Spleen (tissue), 11 donors: ENCODE data around the gene ZNF326. TPM values are rescaled to one million over a fixed set of nuclear protein-coding genes. Genes with fewer than 3 reads are reported as not detected.

ENCODE experiments used
- DNase-seq: peaks from one replicate; pipeline ENCODE4 v3.0.0-alpha.2; 2020
- H3K27ac ChIP-seq, 8 donors: fragments of 200-600 bp; sonication (generic) in 7 of 8; 1 replicate in 4 of 8; 2 replicates in 4 of 8; pipeline versions ENCODE4 v1.5.0 to v1.8.0; 2016 to 2021; ENCODE audit warnings: inconsistent platforms in 4 of 8, mild to moderate bottlenecking in 4 of 8, moderate library complexity in 1 of 8
- H3K27me3 ChIP-seq, 7 donors: fragments of 200-600 bp; sonication (generic) in 6 of 7; replicated peaks in 1 of 7; 1 replicate in 4 of 7; 2 replicates in 3 of 7; pipeline versions ENCODE4 v1.5.0 to v1.8.0; 2016 to 2021; ENCODE audit warnings: inconsistent platforms in 3 of 7, mild to moderate bottlenecking in 1 of 7
- H3K36me3 ChIP-seq, 6 donors: fragments of 200-600 bp; sonication (generic) in 5 of 6; 1 replicate in 4 of 6; 2 replicates in 2 of 6; pipeline versions ENCODE4 v1.5.0 to v1.8.0; 2016 to 2021; ENCODE audit warnings: inconsistent platforms in 2 of 6
- H3K4me1 ChIP-seq, 6 donors: fragments of 200-600 bp; sonication (generic) in 5 of 6; 1 replicate in 3 of 6; 2 replicates in 3 of 6; pipeline versions ENCODE4 v1.5.0 to v1.8.0; 2016 to 2021; ENCODE audit warnings: inconsistent platforms in 3 of 6
- H3K4me3 ChIP-seq, 8 donors: fragments of 200-600 bp; sonication (generic) in 7 of 8; 1 replicate in 4 of 8; 2 replicates in 4 of 8; pipeline versions ENCODE4 v1.5.0 to v1.8.0; 2016 to 2021; ENCODE audit warnings: inconsistent platforms in 4 of 8, mild to moderate bottlenecking in 4 of 8, moderate library complexity in 2 of 8
- H3K9me3 ChIP-seq, 8 donors: fragments of 200-600 bp; sonication (generic) in 7 of 8; 1 replicate in 4 of 8; 2 replicates in 4 of 8; pipeline versions ENCODE4 v1.5.0 to v1.8.0; 2016 to 2021; ENCODE audit warnings: inconsistent platforms in 4 of 8
- POLR2A ChIP-seq, 3 donors: fragments of 450-650 bp; IDR thresholded peaks; one replicate each; pipeline ENCODE4 v1.5.1; 2017; ENCODE audit warnings: antibody characterized with exemption in 3 of 3, mild to moderate bottlenecking in 1 of 3
- POLR2AphosphoS5 ChIP-seq, 3 donors: sonication (generic); formaldehyde crosslinking; IDR thresholded peaks; one replicate each; pipeline ENCODE4 v1.5.1; 2017; ENCODE audit warnings: antibody characterized with exemption in 3 of 3
- WGBS, 5 donors: extraction: QIAGEN DNeasy Blood & Tissue Kit in 3 of 5; methylation state at CpG; one replicate each; pipeline versions ENCODE4 v1.1.5 to v1.1.7; 2013 to 2018; 5-methylcytosine and 5-hydroxymethylcytosine counted together
- intact Hi-C: fragments of 100-400 bp; cut with DNase I; formaldehyde crosslinking; loops from one replicate; pipeline ENCODE4 v1.15.0; 2023; ENCODE audit warnings: low total_unique reads
- polyA plus RNA-seq, 3 donors: library from polyadenylated mRNA; stranded (reverse); fragments of 200-250 nt; gene quantifications; one replicate each; pipeline ENCODE4 v1.2.1, GENCODE V29; 2013
- total RNA-seq, 7 donors: library from RNA; depleted of rRNA in 3 of 7; stranded (reverse); fragments of >200 nt in 3 of 7; fragmentation: NEBNext Ultra II Directional in 4 of 7; extraction: Animal tissue kit (Norgen Biotek cat#: 25700) in 4 of 7; gene quantifications; one replicate each; pipeline versions ENCODE4 v1.1.0 to v1.2.1, GENCODE V29; 2016 to 2021
- TF ChIP-seq, protein P1 (sequence below), 11 experiments: fragments of 200-600 bp in 7 of 11; fragments of 450-650 bp in 4 of 11; sonication (generic) in 4 of 11; IDR thresholded peaks in 8 of 11; conservative IDR thresholded peaks in 3 of 11; 1 replicate in 7 of 11; 2 replicates in 4 of 11; pipeline versions ENCODE4 v1.4.0 to v1.8.0; 2016 to 2021; ENCODE audit warnings: antibody characterized with exemption in 11 of 11, inconsistent platforms in 4 of 11, mild to moderate bottlenecking in 1 of 11
- donor health status: healthy with polysubstance abuse.
- donor health status: DM: no; HTN: no; CAD: no; lungs with moderate emphysema.
- donor health status: DM: no; HTN: no; CAD: no.
- donor health status: Bipolar disorder and iron deficiency.
- donor health status: healthy.
- donor health status: DM: no; HTN: no; CAD: no.
- donor health status: DM: yes; HTN: yes; CAD: no.

Gene ZNF326
- total and polyA plus RNA-seq, 10 donors = 4.6 to 27.9 (median 18.6) TPM

DNA sequence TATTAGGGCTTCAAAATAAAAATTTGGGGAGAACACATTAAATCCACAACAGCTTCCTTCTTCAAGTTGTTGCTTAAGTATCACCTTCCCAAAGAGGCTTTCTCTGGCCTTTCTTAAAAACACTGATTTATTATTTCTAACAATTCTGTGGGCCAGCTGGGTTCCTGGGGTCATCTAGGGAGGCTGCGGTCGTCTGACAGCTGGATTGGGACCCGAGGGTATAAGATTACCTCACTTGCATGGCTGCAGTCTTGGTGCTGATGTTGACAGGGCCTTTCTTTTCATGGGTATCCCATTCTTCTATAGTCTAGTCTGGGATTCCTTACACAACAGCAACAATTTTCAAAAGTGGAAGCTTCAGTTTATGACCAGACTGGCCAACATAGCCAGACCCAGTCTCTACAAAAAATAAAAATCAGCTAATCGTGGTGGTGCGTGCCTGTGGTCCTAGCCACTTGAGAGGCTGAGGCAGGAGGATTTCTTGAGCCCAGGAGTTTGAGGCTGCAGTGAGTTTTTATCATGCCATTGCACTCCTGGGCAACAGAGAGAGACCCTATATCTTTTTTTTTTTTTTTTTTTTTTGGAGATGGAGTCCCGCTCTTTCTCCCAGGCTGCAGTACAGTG is 46.1 kb upstream of the ZNF326 start:
- no peak overlapping the region for H3K27ac ChIP-seq
- intact Hi-C loops = no loop called here
- H3K27me3 ChIP-seq = no peaks in the 10 kb centered on the region
- DNase-seq = no peak
- no peak overlapping the region for H3K4me3 ChIP-seq
- H3K36me3 ChIP-seq = no peaks in the 10 kb centered on the region
- no peak for TF ChIP-seq POLR2A (IDR thresholded peaks at IDR 0.05)
- no peak for TF ChIP-seq POLR2AphosphoS5 (IDR thresholded peaks at IDR 0.05)
- TF ChIP-seq, protein P1, sequence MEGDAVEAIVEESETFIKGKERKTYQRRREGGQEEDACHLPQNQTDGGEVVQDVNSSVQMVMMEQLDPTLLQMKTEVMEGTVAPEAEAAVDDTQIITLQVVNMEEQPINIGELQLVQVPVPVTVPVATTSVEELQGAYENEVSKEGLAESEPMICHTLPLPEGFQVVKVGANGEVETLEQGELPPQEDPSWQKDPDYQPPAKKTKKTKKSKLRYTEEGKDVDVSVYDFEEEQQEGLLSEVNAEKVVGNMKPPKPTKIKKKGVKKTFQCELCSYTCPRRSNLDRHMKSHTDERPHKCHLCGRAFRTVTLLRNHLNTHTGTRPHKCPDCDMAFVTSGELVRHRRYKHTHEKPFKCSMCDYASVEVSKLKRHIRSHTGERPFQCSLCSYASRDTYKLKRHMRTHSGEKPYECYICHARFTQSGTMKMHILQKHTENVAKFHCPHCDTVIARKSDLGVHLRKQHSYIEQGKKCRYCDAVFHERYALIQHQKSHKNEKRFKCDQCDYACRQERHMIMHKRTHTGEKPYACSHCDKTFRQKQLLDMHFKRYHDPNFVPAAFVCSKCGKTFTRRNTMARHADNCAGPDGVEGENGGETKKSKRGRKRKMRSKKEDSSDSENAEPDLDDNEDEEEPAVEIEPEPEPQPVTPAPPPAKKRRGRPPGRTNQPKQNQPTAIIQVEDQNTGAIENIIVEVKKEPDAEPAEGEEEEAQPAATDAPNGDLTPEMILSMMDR (IDR thresholded peaks at IDR 0.05 in 8 of 11, conservative IDR thresholded peaks at IDR 0.05 in 3 of 11) = no peak
- peaks cover 0 to 8% (median 2%) of the 10 kb centered on the region in 6 donors for H3K4me1 ChIP-seq
- WGBS, 5 donors = 90 to 95% (median 92%) methylated on average over 6 of the region's 6 CpGs
- no peaks in the 10 kb centered on the region for H3K9me3 ChIP-seq

DNA sequence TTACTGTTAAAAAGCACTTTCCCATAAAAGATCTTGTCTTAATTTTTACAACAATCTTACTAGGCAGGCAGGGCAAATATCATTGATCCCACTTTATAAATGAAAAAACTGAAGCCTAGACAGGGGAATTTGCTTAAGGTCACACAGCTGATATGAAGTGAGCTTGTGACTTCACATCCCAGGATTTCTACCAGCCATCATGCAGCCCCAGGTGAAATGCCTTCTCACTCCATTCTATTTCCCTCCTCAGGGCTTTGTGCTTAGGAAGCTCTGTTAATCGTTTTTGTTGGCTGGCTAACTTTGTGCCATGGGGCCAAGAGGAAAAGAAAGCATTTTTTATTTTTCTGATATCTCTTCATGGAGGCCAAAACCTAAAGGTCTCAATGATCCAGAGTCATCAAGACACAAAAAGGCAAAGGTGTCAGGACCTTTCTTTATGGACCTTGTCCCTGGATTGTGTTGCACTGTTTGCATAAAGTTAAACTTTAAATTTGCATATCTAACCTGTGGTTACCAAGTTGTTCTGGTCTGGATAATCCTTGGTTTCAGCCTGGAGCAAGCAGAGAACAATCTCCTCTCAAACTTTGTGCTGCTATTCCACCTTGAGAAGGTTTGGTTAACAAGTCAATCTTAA is 44.8 kb upstream of the ZNF326 start:
- H3K4me3 ChIP-seq = no peak overlapping the region
- TF ChIP-seq POLR2A (IDR thresholded peaks at IDR 0.05) = no peak
- no peak for TF ChIP-seq POLR2AphosphoS5 (IDR thresholded peaks at IDR 0.05)
- TF ChIP-seq, protein P1 (IDR thresholded peaks at IDR 0.05 in 8 of 11, conservative IDR thresholded peaks at IDR 0.05 in 3 of 11) = no peak
- no peaks in the 10 kb centered on the region for H3K9me3 ChIP-seq
- no peak overlapping the region for H3K27ac ChIP-seq
- H3K27me3 ChIP-seq = no peaks in the 10 kb centered on the region
- WGBS, 5 donors = 26 to 48% (median 38%) methylated on average over 1 of the region's 1 CpG
- no peaks in the 10 kb centered on the region for H3K36me3 ChIP-seq
- no peak for DNase-seq
- H3K4me1 ChIP-seq = peaks cover 0 to 14% (median 2%) of the 10 kb centered on the region in 6 donors
- intact Hi-C loops = no loop called here

DNA sequence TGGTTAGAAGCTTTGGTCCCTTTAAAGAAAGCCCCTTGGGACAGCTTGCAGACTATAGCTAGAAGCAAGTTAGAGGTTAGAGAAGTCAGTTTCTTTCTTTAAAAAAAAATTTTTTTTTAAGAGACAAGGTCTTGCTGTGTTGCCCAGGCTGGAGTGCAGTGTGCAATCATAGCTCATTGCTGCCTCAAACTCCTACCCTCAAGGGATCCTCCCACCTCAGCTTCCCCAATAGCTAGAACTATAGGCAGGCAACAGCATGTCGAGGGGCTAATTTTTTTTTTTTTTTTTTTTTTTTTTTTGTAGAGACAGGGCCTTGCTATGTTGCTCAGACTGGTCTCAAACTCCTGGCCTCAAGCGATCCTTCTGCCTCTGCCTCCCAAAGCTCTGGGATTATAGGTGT is 44.2 kb upstream of the ZNF326 start:
- DNase-seq = no peak
- Histone ChIP-seq H3K27ac (no peak overlapping the region), H3K27me3 (no peaks in the 10 kb centered on the region), H3K9me3 (no peaks in the 10 kb centered on the region), H3K36me3 (no peaks in the 10 kb centered on the region), H3K4me1 (peaks cover 0 to 14% (median 2%) of the 10 kb centered on the region in 6 donors), H3K4me3 (no peak overlapping the region)
- WGBS, 5 donors = 86 to 96% (median 94%) methylated on average over 2 of the region's 2 CpGs
- TF ChIP-seq, protein P1 (IDR thresholded peaks at IDR 0.05 in 8 of 11, conservative IDR thresholded peaks at IDR 0.05 in 3 of 11) = no peak
- TF ChIP-seq POLR2AphosphoS5 (IDR thresholded peaks at IDR 0.05) = no peak
- TF ChIP-seq POLR2A (IDR thresholded peaks at IDR 0.05) = no peak
- intact Hi-C loops = no loop called here

DNA sequence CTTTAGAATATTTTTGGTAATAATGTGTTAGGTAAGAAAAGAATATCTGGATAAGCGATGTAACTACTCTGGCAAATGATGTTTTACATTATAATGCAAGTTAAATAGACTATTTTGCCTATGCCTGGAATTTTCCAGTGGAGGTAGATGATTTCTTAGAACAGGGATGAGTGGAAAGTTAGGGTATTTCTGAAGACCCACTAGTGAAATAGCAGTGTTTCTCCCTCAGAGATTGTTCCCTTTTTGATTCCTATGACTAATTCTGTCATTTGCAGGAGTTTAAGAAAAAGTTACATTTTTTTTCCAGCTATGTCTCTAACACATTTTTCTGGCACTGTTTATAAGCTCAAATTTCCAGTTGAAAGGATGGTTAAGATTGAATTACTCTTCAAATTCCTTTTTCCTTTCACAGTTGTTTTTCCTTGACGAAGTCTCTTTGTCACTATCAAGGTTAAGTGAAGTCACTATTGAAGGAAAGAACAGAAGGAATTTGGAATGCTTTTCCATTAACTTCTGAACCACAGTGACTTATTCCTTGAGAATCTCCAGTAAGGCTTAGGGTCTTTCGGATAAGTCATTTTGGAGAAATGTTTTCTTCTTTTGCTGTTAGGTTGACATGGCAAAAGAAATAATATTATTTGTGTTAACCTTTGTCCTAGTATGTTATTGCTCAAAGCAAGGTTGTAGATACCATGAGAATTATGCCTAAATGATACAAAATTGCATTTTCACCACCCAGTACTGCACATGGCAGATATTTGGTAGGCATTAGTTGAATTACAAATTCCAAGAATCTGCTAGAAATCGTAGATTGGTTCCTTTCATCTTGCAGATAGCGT is 42.9 kb upstream of the ZNF326 start:
- Histone ChIP-seq H3K9me3 (no peaks in the 10 kb centered on the region), H3K27me3 (no peaks in the 10 kb centered on the region), H3K4me1 (peaks cover 0 to 14% (median 2%) of the 10 kb centered on the region in 6 donors), H3K36me3 (no peaks in the 10 kb centered on the region), H3K27ac (no peak overlapping the region), H3K4me3 (no peak overlapping the region)
- whole genome bisulfite sequencing, 5 donors = 84 to 93% (median 89%) methylated on average over 5 of the region's 5 CpGs
- DNase-seq = no peak
- no peak for TF ChIP-seq POLR2AphosphoS5 (IDR thresholded peaks at IDR 0.05)
- TF ChIP-seq, protein P1 (IDR thresholded peaks at IDR 0.05 in 8 of 11, conservative IDR thresholded peaks at IDR 0.05 in 3 of 11) = no peak
- no peak for TF ChIP-seq POLR2A (IDR thresholded peaks at IDR 0.05)
- intact Hi-C loops = no loop called here
